GM12874 (cell line): ENCODE results near the gene SLC24A3.

Experiments used
- CTCF ChIP-seq: IDR thresholded peaks from 2 replicates; pipeline ENCODE4 v1.5.1; 2011; ENCODE audit warnings: low read depth, mild to moderate bottlenecking, control low read depth, low read length, moderate library complexity; ENCODE audit not compliant: insufficient read depth

The SLC24A3 gene

GRCh38 chr20:19644085-19644484 is 431.6 kb downstream of the SLC24A3 start:
- TF ChIP-seq CTCF = no peak

GRCh38 chr20:19646963-19647362 is 434.5 kb downstream of the SLC24A3 start:
- TF ChIP-seq CTCF = no peak

GRCh38 chr20:19648024-19648423 is 435.6 kb downstream of the SLC24A3 start:
- TF ChIP-seq CTCF = no peak

- TF ChIP-seq CTCF = no peak
Observed at GRCh38 chr20:19649041-19649440, 436.6 kb downstream of the SLC24A3 start.

- no peak for TF ChIP-seq CTCF
Observed at GRCh38 chr20:19652591-19653026, 440.2 kb downstream of the SLC24A3 start.

- no peak for TF ChIP-seq CTCF
Observed at GRCh38 chr20:19653327-19653726, 440.9 kb downstream of the SLC24A3 start.

GRCh38 chr20:19654921-19655320 is 442.5 kb downstream of the SLC24A3 start:
- no peak for TF ChIP-seq CTCF

- no peak for TF ChIP-seq CTCF
Observed at GRCh38 chr20:19658137-19658536, 445.7 kb downstream of the SLC24A3 start.
